ENCODE data around the gene ZBTB8B.
"Not testable (repeated sequence)": the region's sequence is repeated elsewhere in the genome, so short reads cannot be mapped to it uniquely, and the experiment has no call there.

ZBTB8B gene

DNA sequence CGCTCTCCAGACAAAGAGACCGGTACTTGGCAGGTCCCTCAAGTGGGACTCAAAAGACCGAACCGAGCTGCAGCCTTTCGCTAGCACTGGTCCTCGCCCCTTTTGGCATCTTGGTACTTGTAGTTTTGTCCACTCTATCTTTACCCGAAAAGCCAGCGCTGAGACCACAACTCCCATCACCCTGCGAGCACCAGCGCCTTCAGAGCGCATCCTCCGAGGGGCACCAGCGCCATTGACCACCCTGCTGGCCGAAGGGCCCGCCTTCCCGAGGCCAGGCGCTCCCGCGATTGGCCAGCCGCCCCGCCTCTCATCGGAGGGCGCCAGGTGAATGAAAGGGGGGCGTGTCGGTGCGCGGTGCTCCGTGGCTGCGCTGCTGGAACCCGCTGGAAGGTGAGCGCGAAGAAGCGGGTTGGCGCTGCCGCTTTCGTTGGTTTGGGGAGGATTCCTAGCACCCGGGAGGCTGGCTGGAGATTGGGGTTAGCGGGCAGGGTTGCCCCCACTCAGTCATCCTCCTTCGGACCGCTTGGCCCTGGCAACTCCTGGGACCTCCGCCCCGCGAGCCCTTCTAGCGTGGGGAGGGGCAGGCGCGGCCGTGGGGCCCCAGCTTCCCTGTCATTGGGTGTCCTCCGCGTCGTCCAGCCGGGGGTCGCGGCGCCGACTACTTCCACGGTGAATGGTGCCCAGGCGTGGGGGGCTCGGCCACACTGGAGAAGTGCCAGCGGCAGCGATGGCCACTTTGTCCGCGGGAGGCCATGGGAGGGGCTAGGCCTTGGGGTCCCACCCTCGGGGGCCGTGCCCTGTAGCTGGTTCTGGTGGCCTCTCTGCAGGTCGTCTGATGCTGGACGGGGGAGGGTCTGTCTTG lies at the start of gene ZBTB8B:
ZBTB8B (plus strand) TSS at position 357 of the 862 bp plus-strand sequence. CDS start 5,553 bp downstream, outside the sequence.
- peak; percentile 35 for DNase-seq

DNA sequence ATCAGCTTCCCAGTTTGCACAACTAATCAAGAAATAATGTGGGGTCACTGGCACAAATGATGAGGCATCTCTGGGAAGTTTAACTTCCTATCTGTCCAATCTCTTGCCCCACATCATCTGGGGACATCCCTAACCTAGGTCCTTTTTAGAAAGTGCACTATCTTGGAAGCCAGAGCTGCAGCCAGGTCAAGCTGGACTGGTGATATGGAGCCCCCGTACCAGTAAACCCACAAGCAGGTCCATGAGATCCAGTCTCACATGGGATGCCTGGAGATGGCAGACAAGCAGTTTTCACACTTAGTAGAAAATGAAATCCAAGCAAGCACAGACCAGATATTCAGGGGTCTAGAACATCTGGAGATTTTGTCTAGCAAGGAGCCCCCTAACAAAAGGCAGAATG lies 43.1 kb upstream of the ZBTB8B start:
- DNase-seq = no peak

DNA sequence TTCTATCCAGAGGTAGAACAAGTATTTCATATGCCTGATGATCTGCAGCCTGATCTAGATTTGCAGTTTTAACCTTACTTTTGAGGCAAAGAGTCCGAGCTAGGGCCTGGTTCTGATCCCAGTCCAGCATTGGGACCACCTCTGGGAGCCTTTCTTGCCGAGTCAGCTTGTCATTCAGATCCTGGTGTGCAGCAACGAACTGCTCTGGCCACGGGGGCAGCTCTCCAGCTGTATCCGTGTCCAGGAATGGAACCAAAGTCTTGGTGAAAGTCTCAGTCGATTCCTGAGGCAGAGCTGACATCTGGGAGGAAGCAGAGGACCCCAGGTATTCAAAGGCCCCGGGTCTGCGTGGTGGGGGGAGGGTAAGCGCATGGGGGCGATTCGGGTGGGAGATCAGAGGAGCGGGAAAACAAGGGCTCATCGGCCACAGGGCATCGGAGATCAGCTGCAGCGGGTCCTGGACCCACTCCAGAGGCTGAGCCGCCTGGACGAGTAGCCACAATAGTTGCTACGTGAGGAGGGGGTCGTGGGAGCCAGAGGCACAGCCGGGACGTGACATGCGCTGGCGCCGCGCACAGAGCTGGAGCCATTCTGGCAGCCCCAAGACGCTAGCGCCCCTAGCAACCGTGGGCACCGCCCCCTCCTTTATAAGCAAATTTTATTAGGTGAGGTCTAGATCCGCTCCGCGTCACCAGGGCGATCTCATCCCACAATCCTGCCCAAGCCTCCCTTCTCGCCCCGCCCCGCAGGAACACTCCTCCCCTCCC lies 38.2 kb upstream of the ZBTB8B start:
- peak; percentile 21 for DNase-seq

DNA sequence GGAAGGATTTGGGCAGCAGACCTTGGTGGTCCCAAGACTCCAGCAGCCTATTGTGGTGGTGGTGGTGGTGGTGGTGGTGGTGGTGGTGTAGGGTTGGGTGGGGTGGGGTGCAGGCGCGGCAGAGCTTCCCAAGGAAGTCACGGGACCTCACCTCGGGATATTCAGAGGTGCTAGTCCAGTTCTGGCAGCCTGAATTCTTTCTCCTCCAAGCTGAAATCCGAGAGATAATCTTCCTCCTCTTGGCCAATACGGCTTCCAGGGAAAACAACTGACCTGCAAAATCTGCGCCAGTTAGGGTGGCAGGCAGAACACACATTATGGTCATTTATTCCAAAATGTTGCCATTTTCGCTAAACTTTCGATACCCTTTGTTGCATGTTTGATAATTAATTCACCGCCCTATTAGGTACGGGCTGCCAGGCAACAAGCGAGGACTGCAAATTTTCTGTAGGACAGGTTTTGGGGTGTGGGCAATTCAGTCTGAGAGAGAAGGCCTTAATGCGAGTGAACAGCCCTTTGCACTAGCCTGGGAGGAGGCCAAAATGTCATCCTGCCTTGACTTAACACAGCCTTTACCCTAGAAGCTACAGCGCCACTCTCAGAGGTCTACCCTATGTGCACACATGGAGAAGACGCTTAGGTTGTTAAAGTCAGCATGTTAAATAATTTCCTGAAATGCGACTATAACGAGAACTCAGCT lies 37.5 kb upstream of the ZBTB8B start:
- no peak for DNase-seq

DNA sequence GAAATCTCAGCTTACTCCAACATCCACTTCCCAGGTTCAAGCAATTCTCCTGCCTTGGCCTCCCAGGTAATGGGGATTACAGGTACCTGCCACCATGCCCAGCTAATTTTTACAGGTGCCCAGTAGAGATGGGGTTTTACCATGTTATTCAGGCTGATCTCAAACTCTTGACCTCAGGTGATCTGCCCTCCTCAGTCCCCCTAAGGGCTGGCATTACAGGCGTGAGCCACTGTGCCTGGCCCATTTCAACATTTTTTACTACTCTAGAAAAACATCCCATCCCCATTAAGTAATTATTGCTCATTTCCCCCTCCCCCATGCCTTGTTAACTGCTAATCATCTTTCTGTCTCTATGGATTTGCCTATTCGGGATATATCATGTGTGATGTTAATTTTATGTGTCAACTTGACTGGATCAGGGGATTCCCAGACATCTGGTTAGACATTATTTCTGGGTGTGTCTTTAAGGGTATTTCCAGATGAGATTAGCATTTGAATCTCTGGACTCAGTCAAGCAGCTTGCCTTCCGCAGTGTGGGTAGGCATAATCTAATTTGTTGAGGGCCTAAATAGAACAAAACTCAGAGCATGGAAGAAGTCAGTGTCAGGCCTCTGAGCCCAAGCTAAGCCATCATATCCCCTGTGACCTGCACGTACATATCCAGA lies 33.0 kb upstream of the ZBTB8B start:
- no peak for DNase-seq

DNA sequence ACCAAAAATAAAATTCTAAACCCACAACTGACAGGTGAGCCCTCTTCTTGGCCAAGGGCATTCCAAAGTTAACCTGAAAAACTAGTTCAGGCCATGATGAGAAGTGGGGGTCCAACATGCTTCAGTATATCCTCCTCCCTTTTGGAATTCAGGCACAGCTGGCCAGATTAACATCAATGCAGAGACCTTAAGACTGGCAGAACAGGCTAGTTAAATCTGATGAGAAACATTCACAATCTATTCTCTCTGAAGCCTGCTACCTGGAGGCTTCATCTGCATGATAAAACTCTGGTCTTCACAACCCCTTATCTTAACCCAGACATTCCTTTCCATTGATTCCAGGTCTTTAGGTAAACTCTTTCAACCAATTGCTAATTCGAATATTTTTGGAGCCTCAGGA lies 26.7 kb upstream of the ZBTB8B start:
- DNase-seq = no peak

DNA sequence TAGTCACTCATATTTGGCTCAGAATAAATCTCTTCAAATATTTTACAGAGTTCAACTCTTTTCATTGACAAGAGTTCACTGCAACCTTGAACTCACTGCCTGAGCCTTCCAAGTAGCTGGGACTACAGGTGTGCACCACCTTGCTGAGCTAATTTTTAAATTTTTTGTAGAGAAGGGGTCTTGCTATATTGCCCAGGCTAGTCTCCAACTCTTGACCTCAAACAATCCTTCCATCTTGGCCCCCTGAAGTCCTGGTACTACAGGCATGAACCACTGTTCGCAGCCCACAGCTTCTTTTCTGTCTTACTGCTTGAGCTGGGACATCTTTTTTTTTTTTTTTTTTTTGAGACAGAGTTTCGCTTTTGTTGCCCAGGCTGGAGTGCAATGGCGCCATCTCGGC lies 26.1 kb upstream of the ZBTB8B start:
- DNase-seq = not testable (repeated sequence)

DNA sequence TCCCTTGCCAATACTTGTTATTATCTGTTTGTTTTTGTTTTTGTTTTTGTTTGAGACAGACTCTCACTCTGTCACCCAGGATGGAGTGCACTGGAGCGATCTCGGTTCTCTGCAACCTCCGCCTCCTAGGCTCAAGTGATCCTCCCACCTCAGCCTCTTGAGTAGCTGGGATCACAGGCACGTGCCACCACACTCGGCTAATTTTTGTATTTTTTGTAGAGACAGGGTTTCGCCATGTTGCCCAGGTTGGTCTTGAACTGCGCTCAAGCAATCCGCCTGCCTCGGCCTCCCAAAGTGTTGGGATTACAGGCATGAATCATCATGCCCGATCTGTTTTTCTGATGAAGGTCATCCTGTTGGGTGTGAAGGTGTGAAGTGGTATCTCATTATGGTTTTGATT lies 23.4 kb upstream of the ZBTB8B start:
- not testable (repeated sequence) for DNase-seq

DNA sequence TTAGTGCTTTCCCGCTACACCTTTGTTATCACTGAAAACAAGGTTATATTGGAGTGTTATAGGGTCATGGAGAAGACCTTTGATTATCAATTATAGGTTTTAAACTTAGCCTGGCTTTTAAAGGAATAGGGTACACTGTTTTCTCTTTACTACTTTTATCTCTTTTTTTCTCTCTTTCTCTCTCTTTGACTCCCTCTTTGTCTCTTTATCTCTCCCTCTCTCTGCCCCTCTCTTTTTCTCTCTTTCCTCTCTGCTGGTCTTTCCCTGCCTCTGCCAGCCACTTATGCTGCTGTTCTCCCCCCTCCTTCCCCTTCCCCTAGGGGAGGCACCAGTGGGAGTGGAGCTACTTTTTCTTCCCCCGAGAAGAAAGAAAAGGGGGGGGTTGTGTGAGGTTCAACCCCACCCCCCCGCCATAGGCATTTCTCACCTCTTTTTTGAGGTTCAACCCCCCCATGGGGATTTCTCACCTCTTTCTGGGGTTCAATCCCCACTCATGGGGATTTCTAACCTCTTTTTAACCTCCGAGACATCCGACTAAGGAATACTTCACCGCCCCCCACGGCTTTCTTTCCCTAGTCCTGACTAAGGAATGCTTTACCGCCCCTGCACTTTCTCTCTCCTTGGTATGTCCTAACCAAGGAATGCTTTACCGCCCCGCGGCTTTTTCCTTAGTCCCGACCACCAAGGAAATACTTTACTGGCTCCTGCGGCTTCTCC lies 17.2 kb upstream of the ZBTB8B start:
- DNase-seq = no peak

DNA sequence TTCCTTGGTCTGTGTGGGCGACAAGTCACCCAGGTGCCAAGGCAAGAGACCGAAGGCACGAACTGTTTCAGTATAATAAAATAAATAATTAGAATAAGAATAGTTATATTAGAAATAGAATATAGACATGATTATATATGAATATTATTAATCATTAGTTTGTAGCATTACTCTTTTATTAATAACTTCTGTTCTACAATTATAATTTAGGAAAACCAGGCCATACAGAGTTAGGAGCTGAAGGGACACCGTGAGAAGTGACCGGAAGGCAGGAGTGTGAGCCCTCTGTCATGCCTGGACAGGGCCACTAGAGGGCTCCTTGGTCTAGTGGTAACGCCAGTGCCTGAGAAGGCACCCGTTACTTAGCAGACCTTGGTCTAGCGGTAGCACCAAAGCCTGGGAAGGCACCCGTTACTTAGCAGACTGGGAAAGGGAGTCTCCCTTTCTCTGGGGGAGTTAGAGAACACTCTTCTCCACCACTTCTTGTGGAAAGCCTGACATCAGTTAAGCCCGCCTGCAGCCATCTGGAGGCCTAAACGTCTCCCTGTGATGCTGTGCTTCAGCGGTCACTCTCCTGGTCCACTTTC lies 16.6 kb upstream of the ZBTB8B start:
- peak; percentile 82 for DNase-seq

DNA sequence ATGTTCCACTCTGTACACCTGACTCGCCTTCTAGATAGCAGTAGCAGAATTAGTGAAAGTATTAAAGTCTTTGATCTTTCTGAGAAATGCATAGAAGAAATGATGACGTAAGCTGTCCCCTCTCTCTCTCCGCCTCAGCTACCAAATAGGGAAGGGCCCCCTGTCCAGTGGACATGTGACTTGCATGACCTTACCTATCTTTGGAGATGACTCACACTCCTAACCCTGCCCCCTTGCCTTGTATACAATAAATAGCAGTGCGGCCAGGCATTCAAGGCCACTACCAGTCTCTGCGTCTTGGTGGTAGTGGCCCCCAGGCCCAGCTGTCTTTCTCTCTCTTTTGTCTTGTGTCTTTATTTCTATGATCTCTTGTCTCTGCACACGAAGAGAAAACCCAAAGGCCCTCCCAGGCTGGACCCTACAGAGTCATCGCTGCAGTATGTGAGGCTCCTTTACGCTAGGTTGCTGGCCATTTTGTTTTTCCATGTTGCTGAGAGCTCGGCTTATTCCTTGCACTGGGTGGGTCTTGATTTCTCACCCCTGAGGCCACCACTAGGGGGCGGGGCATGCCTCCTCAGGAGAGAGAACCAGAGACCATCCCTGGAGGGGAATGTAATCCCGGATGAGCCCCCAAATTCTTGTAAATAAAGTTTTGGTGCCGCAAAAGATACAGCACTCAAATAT lies 16.0 kb upstream of the ZBTB8B start:
- peak; percentile 56 for DNase-seq

DNA sequence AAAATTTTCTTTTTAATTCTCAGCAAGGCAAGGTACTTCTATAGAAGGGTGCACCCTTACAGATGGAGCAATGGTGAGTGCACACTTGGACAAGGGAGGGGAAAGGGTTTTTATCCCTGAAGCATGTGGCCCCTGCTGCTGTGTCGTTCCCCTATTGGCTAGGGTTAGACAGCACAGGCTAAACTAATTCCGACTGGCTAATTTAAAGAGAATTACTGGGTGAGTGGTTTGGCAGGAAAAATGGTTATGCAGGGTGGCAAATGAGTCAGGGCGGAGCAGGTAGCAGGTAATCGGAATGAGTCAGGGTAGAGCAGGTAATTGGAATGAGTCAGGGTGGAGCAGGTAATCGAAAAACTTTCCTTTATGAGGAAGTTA lies 15.4 kb upstream of the ZBTB8B start:
- DNase-seq = not testable (repeated sequence)

DNA sequence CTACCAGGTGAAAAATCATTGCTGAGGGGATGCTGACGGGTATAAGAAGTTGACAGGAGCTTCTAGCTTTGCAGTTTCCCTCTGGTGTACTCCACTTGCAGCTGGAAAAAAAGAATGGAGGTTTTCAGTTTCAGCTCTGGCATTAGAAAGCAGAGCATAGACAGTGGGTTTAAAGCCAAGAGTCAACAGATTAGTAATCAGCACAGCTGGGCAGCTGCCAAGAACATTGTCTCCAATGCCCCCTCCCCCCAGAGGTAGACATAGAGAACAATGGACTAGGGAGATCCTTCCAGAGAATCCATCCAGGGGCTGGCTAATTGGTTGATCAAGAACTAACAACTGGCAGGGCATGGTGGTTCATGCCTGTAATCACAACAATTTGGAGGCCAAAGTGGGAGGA lies 10.1 kb upstream of the ZBTB8B start:
- DNase-seq = peak; percentile 48

DNA sequence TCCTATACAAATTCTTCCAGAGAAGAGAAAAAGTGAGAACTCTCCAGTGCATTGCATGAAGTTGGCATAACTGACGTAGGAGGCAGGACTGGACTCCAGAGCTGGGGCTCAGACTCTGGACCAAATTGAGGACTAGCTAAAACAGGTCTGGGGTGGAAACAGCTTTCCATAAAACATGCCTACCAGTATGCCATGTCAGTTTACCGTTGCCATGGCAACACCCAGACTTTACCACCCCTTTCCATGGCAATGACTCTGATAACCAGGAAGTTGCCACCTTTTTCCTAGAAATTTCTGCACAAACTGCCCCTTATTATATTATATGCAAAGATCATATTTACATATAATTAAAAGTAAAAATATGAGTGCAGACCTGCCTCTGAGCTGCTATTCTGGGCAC lies 8.9 kb upstream of the ZBTB8B start:
- no peak for DNase-seq

DNA sequence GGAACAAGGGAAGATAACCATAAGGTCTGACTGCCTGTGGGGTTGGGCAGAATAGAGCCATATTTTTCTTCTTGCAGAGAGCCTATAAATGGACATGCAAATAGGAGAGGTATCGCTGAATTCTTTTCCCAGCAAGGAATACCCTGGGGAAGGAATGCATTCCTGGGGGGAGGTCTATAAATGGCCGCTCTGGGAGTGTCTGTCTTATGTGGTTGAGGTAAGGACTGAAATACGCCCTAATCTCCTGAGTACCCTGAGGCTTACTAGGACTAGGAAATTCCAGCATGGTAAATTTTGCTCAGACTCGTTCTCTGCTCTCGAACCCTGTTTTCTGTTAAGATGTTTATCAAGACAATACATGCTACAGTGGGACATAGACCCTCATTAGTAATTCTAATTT lies 6.1 kb upstream of the ZBTB8B start:
- not testable (repeated sequence) for DNase-seq

DNA sequence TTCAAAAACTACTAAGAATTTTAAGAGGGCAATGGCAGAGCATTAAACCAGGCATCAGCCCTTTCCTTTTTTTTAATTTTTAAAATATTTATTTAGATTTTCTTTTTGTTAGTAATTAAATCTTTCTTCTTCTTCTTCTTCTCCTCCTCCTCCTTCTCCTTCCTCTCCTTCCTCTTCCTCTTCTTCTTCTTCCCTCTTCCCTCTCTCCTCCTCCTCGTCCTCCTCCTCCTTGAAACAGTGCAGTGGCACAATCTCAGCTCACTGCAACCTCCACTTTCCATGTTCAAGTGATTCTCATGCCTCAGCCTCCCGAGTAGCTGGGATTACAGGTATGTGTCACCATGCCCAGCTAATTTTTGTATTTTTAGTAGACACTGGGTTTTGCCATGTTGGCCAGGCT lies 1.9 kb upstream of the ZBTB8B start:
- not testable (repeated sequence) for DNase-seq

DNA sequence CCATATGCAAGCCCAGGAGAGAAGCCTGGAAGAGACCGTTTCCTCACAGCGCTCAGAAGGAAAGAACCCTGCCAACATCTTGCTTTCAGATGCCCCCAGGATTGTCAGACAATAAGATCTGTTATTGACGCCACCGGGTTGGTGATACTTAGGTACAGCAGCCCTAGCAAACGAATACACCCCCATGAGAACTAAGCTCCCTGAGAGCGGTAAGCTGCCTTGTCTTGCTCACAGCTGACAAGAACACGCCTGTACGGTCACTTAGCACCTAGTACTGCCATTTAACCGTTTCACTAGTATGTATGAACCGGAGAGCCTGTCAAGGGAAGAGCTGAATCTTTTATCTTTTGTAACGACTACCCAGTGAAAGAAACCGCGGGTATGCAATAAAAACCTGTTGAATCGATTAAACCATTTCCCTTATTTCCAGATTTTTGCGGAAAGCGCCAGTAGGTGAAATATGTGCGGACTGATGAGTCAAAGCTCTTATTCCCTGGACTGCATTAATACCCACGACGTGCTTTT lies 619 bp upstream of the ZBTB8B start:
- peak; percentile 17 for DNase-seq

DNA sequence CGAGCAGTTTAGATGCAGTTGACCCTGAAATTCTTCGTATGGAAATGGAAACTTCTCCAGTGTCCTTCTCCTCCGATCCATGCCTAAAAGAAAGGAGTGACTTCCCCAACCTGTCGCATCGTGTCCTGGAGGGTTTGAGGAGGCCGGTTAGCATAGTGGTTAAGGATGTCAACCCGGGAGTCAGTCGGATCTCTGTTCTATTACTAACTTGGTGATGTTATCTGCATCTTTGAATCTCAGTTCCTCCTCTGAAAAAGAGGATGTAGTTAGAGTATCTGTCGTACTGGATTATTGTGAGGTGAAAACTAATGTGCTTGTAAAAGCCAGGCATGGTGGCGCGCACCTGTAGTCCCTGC lies 684 bp downstream of the ZBTB8B start:
- DNase-seq = peak; percentile 22

DNA sequence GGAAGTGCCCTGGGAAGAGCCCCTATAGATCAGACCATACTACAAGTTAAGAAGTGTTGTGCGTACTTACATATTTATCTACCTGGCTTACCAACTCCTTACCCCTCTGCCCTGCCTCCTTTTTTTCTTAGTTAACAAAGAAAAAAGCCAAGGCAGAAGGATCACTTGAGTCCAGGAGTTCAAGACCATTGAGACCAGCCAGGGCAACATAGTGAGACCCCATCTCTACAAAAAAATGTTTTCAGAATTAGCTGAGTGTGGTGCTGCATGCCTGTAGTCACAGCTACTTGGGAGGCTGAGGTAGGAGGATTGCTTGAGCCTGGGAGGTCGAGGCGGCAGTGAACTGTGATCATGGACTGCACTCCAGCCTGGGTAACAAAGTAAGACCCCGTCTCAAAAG lies 1.9 kb downstream of the ZBTB8B start:
- no peak for DNase-seq

DNA sequence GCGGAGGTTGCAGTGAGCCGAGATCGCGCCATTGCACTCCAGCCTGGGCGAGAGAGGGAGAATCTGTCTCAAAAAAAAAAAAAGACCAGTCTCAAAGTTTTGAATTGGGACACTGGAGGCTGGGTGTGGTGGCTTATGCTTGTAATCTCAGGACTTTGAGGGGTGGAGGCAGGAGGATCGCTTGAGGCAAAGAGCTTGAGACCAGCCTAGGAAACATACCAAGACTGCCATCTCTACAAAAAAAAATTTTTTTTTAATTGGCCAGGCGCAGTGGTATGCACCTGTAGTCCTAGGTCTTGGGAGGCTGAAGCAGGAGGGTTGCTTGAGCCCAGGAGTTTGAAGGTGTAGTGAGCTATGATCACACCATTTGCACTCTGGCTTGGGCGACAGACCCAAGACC lies 3.9 kb downstream of the ZBTB8B start:
- no peak for DNase-seq

DNA sequence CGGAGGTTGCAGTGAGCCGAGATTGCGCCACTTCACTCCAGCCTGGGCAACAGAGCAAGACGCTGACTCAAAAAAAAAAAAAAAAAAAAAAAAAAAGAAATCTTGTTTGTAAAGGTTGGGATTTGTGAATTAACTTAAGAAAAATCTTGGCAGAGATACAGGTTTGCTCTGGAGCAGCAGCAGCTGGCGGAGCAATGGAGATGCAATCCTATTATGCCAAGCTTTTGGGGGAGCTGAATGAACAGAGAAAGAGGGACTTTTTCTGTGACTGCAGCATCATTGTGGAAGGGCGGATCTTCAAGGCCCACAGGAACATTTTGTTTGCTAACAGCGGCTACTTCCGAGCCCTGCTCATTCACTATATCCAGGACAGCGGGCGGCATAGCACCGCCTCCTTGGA lies 5.6 kb downstream of the ZBTB8B start:
- no peak for DNase-seq
